ENCODE data around the gene OSTN.

The OSTN gene

GRCh38 chr3:191255156-191255555 is 56.1 kb downstream of the OSTN start:
- no peak for TF ChIP-seq CTCF (IDR thresholded peaks at IDR 0.05; ENCODE audit: control insufficient read depth, extremely low read depth, insufficient read depth)
- H3K4me3 ChIP-seq (ENCODE audit: low read depth, low read length), result no peak overlapping the region
- no peak for DNase-seq (ENCODE audit: low read depth)

GRCh38 chr3:191256405-191256804 is 57.4 kb downstream of the OSTN start:
- no peak for TF ChIP-seq CTCF (IDR thresholded peaks at IDR 0.05; ENCODE audit: control insufficient read depth, extremely low read depth, insufficient read depth)
- no peak for DNase-seq (ENCODE audit: low read depth)
- no peak overlapping the region for H3K4me3 ChIP-seq (ENCODE audit: low read depth, low read length)

GRCh38 chr3:191257286-191257685 is 58.2 kb downstream of the OSTN start:
- H3K4me3 ChIP-seq (ENCODE audit: low read depth, low read length), result no peak overlapping the region
- DNase-seq (ENCODE audit: low read depth), result no peak
- TF ChIP-seq CTCF (IDR thresholded peaks at IDR 0.05; ENCODE audit: control insufficient read depth, extremely low read depth, insufficient read depth), result no peak

- no peak for TF ChIP-seq CTCF (IDR thresholded peaks at IDR 0.05; ENCODE audit: control insufficient read depth, extremely low read depth, insufficient read depth)
Observed at GRCh38 chr3:191259486-191259885, 60.4 kb downstream of the OSTN start.

GRCh38 chr3:191260431-191261303 is 61.6 kb downstream of the OSTN start:
- TF ChIP-seq CTCF (IDR thresholded peaks at IDR 0.05; ENCODE audit: control insufficient read depth, extremely low read depth, insufficient read depth), result no peak
- H3K4me3 ChIP-seq (ENCODE audit: low read depth, low read length), result no peak overlapping the region
- no peak for DNase-seq (ENCODE audit: low read depth)

More at GRCh38 chr3:191259486-191259885, 60.4 kb downstream of the OSTN start:
- H3K4me3 ChIP-seq (ENCODE audit: low read depth, low read length), result no peak overlapping the region
- DNase-seq (ENCODE audit: low read depth), result no peak

- no peak overlapping the region for H3K4me3 ChIP-seq (ENCODE audit: low read depth, low read length)
- no peak for TF ChIP-seq CTCF (IDR thresholded peaks at IDR 0.05; ENCODE audit: control insufficient read depth, extremely low read depth, insufficient read depth)
- DNase-seq (ENCODE audit: low read depth), result no peak
Observed at GRCh38 chr3:191261304-191261638, 62.2 kb downstream of the OSTN start.

- H3K4me3 ChIP-seq (ENCODE audit: low read depth, low read length), result no peak overlapping the region
- no peak for TF ChIP-seq CTCF (IDR thresholded peaks at IDR 0.05; ENCODE audit: control insufficient read depth, extremely low read depth, insufficient read depth)
- DNase-seq (ENCODE audit: low read depth), result no peak
Observed at GRCh38 chr3:191262650-191263049, 63.6 kb downstream of the OSTN start.
